Stimulated activated CD4-positive, alpha-beta T cell treated with anti-CD3 and anti-CD28 coated beads, Interleukin-12 subunit alpha, Interleukin-12 subunit beta, amount 100 ng/mL, for 24 hours (primary cell): ENCODE results near the gene CMIP.

Experiments used
- DNase-seq, 2 experiments: peaks; one replicate each; pipeline ENCODE4 v3.0.0-alpha.2; 2020; ENCODE audit warnings: low read depth in 2 of 2

The CMIP gene

DNA sequence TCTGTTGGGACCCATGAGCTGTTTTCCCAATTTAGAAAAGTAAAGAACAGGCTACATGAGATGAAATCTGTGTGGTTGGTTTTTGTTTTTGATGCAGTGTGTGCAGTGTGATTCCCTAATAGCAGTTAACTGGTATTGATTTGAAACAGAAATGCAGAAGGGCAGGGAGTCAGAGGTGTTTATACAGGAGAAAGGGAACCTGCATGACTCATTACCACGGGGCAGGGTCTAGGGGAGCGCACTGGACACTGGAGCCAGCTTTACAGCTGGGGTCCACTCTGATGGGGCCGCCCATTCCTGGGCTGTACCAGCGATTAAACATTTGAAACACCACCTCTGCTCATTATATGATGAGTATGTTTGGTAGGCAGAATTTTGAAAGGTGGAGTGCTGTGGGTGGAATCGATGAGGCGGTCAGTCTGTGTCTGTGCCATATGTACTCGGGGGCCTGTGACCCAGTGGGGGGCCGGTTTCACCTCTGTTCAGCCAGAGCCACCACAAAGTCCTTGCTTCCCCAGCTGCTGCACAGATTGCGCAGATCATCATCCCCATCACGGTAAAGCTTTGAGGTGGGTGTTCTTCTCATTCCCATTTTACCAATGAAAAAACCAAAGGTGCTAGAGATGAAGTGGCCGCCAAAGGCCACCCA, 142.5 kb downstream of the CMIP start:
- DNase-seq: no peak

DNA sequence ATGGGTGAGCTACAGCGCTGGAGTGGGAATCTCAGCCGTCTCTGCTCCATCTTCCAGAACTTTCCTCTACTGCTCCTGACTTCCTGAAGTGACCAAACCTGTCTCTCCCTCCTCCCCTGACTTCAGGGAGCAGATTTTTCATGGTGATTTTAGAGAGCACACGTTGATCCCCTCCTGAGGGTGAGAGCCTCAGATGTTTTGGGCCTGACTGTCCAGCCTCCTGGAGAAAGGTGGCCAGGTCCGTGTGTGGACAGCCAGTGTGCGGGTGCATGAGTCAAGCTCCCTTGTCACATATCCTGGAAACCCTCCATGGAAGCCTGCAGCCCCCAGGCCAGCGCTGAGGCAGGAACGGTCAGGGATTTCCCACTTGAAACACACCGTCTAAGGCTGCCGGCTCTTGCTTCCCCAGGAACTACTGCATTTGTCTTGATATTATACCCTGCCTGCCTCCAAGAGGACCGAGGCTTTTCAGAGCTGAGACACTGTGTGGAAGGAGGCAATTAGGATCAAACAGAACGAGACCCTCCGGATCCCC, 143.1 kb downstream of the CMIP start:
- DNase-seq: no peak

DNA sequence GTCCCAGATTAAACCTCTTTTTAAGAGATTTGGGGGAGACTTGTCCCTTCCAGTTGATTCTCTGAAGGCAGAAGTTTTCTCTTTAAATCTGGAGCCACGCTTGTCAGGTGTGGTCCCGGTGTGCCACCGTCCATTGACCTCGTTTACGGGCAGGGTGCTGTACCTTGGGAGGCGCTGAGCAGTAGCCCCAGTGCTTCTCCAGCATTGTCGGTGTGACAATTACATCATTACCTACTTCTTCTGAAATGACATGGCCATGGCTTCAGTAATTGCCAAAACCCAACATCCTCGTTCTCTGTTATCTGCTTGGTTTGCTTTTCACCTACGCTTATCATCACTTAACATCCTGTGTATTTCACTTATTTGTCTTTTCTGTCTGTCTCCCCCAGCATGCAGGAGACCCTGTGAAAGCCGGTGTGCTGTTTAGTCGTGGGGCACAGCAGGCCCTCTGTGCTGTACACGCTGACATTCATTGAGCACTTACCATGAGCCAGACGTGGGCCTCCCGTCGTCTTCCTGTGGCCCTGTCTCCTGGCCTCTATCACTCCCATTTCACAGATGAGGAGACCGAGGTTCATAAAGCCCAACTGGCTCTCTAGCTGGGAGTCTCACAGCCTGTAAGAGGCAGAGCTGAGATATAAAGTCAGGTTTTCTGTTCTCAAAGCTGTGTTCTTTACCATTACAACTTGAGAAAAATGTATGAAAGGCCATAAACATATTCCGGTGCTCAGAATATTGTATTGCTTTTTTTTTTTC, 143.9 kb downstream of the CMIP start:
- no peak for DNase-seq

DNA sequence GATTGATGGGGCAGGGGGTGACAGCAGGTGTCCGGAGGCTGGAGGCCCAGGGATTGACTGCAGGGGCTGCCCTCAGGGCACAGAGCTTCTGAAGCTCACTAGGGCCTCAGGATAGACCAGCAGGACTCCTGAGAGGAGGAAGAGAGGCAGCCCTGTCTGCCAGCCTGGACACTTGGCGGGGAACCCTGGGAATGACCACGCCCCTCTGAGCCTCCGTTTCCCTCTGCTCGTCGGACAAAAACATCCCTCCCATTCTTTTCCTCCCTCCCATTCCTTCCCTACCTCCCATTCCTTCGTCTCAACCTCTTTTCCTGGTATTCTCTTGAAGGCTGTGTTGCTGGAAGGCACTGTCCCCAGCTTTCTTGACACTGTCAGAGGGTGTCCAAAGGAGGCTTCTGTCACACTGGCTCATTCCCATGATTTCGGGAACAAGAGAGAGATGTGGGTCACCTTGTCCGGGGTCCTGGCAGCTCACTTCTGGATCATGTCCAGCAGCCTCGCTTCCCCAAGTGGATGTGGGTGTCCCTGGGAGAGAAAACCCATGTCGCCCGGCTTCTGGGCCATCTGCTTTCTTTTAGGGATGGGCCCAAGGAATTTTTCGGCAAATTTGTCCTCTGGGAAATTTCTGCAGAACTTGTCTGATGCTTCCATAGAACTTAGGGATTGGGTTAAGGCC, 145.5 kb downstream of the CMIP start:
- no peak for DNase-seq

DNA sequence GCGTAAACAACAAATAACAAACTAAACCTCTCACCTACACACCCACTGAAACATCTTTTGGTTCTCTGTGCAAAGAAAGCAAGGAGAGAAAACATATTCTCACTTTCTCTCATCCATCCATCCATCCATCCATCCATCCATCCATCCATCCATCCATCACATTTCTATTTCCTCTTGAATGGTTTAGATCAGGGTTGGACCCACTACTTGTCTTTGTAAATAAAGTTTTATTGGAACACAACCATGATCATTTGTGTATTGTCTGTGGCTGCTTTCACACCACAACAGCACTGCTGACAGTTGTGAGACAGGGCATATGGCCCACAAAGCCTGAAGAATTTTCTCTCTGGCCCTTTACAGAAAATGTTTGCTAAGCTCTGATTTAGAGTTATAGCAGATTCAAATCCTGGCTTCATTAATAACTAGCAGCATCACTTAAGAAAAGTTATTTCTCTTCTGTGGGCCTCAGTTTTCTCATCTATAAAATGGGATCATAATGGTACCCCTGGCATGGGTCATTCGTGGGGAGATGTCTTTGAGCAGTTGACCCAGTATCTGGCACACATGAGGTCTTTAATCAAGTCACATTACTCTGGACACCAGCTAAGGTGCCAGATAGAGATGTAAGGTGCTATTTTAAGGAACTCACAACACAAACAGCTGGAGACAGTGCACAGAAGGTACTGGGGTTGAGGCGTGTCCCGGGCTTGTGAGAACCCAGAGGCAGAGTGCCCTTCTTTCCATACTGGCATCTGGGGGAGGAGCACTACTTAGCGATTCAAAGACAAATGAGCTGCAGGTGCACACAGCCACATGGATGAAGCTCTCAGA, 146.3 kb downstream of the CMIP start:
- no peak for DNase-seq

DNA sequence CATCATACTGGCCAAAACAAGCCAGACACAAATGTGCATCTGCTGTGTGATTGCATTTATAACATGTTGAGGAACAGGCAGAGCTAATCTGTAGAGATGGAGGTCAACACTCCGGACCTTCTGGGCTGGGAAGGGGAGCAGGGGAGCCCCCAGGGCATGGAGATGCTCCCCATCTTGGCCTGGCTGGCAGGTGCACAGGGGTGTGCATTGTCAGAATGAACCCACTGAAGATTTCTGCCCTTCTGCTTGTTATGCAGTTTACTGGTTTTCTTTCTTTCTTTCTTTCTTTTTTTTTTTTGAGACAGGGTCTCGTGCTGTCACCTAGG, 146.9 kb downstream of the CMIP start:
- DNase-seq: no peak

DNA sequence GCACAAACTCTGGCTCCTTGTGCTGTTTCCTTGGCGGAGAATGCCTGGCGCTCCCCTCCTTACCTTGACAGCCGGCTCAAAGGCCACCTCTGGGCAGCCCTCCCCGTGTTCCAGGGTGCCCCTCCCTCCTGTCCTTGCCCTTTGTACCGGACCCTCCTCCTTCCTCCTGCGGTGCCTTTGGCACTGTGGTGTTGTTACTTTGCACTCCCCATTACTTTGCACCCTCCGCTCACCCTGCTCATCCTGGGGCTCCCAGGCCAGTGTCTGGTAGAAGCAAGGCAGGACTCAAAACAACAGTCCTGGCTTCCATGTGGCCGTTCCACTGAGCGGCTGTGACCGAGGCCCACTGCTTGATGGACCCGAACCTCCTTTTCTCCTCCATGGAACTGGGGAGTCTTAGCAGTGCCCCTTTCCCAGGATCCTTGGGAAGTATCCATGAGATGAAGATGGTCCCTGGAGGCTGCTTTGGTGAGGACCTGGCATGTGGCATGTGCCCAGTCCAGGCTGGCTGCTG, 147.8 kb downstream of the CMIP start:
- DNase-seq: no peak

DNA sequence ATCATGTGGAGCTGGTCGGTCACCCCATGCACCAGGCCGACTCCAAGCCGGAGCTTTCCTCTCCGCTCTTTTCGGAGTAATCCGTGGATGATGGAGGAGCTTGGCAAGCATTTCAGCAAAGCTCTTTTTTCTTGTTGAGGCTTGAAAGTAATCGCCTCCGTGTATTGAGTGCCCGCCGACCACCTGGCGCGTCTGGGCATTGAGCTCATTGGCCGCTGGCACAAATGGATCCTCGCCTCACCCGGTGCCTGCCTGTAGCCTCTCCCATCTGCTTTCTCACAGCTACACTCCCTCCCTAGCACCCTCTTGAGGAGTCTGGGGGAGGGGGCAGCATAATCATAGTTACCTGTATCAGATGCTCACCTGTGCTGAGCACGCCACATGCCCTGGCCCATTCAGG, 148.9 kb downstream of the CMIP start:
- no peak for DNase-seq

DNA sequence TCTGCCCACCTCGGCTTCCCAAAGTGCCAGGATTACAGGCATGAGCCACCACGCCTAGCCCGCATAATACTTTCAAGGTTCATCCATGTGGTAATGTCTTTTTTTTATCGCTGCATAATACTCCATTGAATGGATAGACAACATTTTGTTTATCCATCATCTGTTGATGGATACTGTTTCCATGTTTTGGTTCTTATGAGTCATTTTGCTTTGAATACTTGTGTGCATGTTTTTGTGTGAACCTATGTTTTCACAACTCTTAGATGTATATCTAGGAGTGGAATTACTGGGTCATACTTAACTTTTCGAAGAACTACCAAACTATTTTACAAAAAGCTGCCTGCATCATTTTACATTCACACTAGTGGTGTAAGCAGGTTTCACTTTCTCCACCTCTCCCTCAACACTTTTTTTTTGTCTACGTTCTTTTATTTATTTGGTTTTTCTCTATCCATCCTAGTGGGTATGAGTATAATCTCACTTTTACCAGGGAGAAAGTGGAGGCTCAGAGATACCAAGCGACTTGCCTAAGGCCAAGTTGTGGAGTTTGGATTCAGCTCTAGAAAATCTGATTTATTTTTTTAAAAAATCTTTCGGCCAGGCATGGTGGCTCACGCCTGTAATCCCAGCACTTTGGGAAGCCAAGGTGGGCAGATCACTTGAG, 151.2 kb downstream of the CMIP start:
- no peak for DNase-seq

DNA sequence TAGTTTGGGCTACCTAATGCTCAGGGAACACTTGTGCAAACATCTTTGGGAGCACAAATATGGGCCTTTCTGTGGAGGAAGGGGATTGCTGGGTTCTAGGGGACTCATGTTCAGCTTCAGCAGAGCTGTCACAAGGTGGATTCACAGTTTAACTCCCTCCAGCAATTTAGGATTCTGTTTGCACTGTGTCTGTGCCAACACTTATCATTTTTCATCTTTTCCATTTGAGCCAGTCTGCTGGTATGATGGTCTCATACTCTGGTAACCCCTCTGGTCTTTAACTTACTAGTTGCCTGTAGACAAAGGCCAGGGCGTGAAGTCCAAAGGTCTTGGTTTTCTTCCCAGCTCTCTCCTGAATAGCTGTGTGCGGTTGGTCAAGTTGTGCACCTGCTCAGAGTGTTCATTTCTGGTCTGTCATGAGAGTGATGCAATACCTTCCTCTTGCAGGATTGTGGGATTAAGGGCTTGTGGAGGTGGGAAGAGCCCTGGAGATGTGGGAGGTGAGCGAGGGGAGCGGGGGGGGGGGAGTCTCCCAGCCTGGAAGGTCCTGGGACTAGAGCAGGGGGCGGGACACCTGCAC, 152.6 kb downstream of the CMIP start:
- DNase-seq: no peak

DNA sequence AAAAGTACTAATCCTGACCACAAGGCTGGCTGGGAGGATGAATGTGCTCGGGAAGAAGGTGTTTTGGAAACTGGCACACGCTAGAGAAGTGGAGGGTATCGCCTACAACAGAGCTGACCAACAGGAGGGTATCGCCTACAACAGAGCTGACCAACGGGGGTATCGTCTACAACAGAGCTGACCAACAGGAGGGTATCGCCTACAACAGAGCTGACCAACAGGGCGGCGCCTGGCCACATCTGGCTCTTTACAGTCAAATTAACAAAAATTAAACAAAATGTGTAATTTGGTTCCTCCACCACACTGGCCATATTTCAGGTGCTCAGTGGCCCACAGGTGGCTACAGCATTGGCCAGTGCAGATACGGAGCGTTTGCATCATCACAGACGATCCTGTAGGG, 153.5 kb downstream of the CMIP start:
- DNase-seq: no peak

DNA sequence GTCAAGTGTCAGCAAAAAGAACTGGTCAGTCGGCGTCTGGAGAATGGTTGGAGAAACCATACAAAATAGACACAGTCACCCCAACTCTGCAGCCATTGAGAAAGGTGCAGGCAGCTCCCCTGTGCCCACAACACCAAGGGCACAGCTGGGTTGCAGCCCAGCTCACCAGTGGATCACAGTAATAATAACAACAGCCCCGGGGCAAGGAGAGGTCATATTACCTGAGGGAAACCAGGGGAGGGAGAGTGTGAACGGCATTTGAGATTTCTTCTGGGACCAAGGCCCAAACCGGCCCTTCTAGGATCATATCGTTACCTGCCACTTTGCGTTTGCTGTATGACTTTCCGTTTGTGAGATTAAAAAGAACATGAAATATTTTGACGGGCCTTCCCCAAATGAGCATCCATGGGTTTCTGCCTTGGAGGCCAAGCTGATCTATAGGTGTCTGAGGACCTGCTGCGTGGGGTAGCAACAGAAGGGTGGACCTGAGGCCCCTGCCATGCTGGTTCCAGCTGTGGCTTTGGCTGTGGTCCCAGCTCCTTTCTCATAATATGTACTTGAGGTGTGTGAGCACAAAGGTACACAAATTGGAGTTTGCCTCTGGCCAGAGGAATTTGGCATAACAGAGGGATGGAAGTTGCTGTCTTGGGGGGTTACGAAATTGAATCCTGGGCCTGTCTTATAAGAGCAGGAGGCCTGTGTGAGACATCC, 154.6 kb downstream of the CMIP start:
- no peak for DNase-seq

DNA sequence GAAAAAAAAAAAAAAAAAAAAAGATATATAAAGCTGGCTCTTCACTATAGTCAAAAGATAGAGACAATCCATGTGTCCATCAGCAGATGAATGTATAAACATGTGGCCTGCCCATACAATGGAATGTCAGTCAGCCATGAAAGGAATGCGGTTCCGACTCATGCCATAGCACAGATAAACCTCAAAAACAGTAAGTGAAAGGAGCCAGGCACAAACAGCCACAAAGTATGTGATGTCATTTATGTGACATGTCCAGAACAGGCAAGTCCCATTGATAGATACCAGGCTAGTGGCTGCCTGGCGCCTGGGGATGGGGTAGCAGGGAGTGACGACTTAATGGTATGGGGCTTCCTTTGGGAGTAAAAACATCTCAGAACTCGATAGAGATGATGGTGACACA, 155.7 kb downstream of the CMIP start:
- no peak for DNase-seq

DNA sequence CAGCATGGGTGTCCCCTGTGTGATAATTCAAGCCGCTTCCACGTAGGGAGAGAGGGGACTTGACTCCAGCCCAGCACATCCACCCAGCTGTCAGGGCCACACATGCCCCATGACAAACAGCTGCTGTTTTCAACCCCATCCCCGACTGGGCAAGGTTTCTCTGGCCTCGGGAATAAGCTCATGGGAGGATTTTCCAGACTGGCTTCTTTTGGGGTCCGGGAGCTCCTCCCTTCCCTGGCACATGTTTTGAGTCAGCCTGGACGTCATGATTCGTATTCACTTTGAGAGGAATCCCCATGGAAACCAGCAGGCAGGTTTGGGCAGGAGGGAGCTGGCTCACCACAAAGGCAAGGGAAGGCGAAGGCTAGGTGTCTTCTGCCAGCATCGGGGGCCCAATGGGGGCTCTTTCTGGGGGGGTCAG, 156.4 kb downstream of the CMIP start:
- DNase-seq: no peak

DNA sequence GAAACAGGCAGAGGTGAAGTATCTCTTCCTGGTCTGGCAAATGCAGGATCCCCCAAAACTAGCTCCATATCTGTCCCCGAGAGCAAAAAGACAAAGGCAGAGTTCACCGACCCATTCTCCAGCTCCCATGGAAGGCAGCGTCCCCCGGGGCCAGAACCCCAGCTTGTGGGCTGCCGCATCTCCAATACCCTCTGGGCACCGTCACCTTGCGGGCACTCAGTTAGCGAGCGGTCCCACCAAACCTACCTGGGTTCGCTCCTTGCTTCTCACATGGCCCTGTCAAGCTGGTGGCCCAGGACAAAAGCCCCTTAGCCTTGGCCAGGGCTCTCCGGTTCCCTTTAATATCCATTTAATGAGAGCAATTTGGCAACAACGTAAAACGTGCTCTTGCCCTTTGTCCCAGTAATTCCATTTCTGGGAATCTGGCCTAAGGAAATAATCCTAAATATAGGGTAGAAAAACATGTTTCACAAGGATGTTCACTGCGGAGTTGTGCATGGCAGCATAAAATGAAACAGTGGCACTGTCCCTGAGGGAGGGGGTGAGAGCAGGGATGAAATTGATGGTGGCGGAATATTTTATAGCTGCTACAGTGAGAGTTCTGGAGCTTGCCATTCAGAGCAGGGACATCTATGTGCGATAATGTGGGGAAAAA, 157.1 kb downstream of the CMIP start:
- no peak for DNase-seq

DNA sequence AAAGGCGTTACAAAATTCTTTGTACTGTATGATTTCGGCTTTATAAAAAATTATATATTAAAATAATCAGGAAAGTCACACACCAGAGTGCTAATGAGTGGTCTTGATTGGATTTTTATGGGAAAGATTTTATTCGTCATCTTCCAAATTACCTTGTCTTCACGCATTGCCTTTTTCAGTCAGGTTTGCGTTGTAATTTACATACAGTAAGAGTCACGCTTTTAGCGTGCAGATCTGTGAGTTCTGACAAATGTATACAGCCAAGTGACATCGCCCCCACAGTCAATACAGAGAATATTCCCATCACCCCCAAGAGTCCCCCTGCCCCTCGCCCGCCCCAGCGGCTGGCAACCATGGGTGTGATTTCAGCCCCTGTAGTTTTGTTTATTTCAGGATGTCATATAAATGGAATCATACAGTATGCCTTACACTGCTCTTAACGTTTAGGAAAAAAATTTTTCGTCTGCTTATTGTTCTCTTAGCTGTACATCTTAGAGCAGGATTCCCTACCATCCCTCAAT, 157.7 kb downstream of the CMIP start:
- DNase-seq: no peak

DNA sequence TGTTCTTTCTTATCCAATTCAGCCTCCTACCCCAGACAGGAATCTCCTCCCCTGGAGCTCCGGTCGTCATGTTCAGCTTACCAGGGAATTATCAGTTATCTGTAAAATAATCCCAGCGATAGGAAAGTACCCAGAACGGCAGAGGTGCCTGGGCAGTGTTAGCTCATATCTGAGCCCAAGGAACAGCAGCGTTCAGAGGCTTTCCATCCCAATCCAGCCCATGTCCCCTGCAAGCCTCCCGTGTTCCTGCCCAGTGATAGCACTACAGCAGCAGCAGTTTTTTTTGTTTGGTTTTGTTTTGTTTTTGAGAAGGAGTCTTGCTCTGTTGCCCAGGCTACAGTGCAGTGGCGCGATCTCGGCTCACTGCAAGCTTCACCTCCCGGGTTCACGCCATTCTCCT, 158.2 kb downstream of the CMIP start:
- DNase-seq: no peak

DNA sequence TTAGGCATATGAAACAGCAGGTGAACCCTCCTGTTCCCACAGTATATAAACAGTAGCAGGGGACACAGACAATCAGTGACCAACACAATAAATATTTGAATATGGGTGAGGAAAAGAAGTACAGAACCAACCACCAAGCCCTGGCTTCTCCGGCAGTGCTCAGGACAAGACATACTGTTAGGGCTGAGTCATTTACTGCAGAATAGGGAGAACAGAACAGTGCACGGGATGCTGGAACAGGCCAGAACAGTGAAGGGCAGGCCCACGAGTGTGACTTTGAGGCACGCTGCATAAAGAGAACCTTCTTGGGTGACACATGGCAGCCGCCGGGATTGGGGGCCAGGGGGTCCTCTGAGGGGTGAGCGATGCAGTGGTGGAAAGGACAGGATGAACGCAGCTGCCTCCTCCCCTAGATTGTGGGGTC, 160.4 kb downstream of the CMIP start:
- DNase-seq: no peak

DNA sequence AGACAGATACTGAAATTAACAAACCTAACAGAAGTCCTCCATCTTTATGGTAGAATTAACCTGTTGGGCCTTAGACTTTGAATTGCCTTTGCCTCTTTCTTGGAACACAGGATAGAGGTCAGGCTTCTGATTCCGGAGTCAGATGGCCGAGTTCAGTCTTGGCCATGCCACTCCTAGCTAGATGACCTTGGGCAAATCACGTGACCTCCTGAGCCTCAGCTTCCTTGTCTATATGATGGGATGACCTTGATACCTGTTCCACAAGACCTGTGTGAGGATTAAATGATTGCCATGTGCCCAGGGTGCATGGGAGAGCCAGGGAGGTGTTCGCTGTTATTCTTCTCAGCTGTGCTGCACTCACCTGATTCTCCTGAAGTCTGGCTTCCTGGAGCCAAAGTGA, 161.4 kb downstream of the CMIP start:
- no peak for DNase-seq

DNA sequence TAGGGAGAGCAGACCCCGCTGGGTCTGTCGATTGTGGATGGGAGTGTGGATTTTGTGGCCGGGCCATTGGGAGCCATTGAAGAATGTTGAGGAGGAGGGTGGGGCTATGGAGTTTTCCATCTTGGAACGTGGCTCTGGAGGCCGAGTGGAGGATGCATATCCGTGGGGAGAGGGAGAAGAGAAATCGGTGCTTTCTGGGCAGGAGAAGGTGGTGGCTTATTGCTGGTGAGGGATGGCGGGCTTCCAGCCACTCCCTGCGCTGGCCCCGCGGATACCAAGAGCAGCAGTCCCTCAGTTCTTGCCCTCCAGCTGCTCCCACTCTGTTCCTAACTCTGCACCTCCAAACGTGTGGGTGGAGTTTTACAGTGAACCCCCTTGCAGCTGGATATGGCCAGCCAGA, 162.4 kb downstream of the CMIP start:
- DNase-seq: no peak
